GM20000 (cell line): Measurements from ENCODE around the gene ZNF48.

ENCODE experiments used
- DNase-seq: peaks from one replicate; pipeline ENCODE4 v3.0.0; 2012; ENCODE audit warnings: low spot score
- CTCF ChIP-seq: IDR thresholded peaks from 2 replicates; pipeline ENCODE4 v1.5.1; 2012; ENCODE audit warnings: mild to moderate bottlenecking, control low read depth; ENCODE audit errors: extremely low read depth, missing control alignments

ZNF48 gene

GRCh38 chr16:30397056-30397455 is 1.8 kb downstream of the ZNF48 start:
- DNase-seq: no peak
- TF ChIP-seq CTCF: no peak

GRCh38 chr16:30397776-30398660 is 2.8 kb downstream of the ZNF48 start:
- no peak for DNase-seq
- no peak for TF ChIP-seq CTCF

GRCh38 chr16:30398661-30399434 is 3.6 kb downstream of the ZNF48 start:
- TF ChIP-seq CTCF: no peak
- no peak for DNase-seq

GRCh38 chr16:30399435-30400186 is 4.4 kb downstream of the ZNF48 start:
- no peak for DNase-seq
- no peak for TF ChIP-seq CTCF

GRCh38 chr16:30401768-30402425 is 6.7 kb downstream of the ZNF48 start:
- no peak for TF ChIP-seq CTCF
- no peak for DNase-seq

GRCh38 chr16:30406795-30407101 is 11.5 kb downstream of the ZNF48 start:
- no peak for TF ChIP-seq CTCF
- DNase-seq: no peak
